Liver (tissue), 9 donors: Measurements from ENCODE around the gene NAGPA. TPM values are rescaled to one million over a fixed set of nuclear protein-coding genes. Genes with fewer than 3 reads are reported as not detected.
A peak's percentile ranks its signal among the peaks of the same experiment; 100 is the strongest.
"Not testable (repeated sequence)": the region's sequence is repeated elsewhere in the genome, so short reads cannot be mapped to it uniquely, and the experiment has no call there.

Source experiments
- DNase-seq: peaks from one replicate; pipeline ENCODE4 v3.0.0-alpha.2; 2017; ENCODE audit warnings: low spot score
- H3K27ac ChIP-seq, 2 donors: one replicate each; pipeline ENCODE4 v1.7.0; 2013; ENCODE audit warnings: inconsistent platforms in 2 of 2, low read length in 2 of 2, control low read depth in 1 of 2, low read depth in 1 of 2, mild to moderate bottlenecking in 1 of 2
- H3K27me3 ChIP-seq, 4 donors: one replicate each; pipeline versions ENCODE4 v1.6.1 to v1.7.0; 2013; ENCODE audit warnings: low read length in 3 of 4, inconsistent platforms in 1 of 4, mild to moderate bottlenecking in 1 of 4, moderate library complexity in 1 of 4; ENCODE audit not compliant: control insufficient read depth in 4 of 4, insufficient read depth in 4 of 4
- H3K36me3 ChIP-seq, 4 donors: one replicate each; pipeline versions ENCODE4 v1.6.1 to v1.7.0; 2013; ENCODE audit warnings: low read length in 3 of 4, mild to moderate bottlenecking in 3 of 4, low read depth in 1 of 4, moderate library complexity in 1 of 4; ENCODE audit not compliant: control insufficient read depth in 4 of 4, insufficient read depth in 3 of 4
- H3K4me1 ChIP-seq, 4 donors: one replicate each; pipeline versions ENCODE4 v1.6.1 to v1.7.0; 2013; ENCODE audit warnings: low read length in 3 of 4, mild to moderate bottlenecking in 3 of 4, moderate library complexity in 1 of 4; ENCODE audit not compliant: control insufficient read depth in 4 of 4, insufficient read depth in 4 of 4
- H3K4me3 ChIP-seq, 3 donors: one replicate each; pipeline versions ENCODE4 v1.6.1 to v1.7.0; 2013; ENCODE audit warnings: low read length in 3 of 3, control low read depth in 1 of 3, low read depth in 1 of 3, mild to moderate bottlenecking in 1 of 3
- H3K9ac ChIP-seq, 2 donors: one replicate each; pipeline ENCODE4 v1.7.0; 2013; ENCODE audit warnings: low read length in 2 of 2, mild to moderate bottlenecking in 2 of 2, moderate library complexity in 2 of 2, control low read depth in 1 of 2, low read depth in 1 of 2
- H3K9me3 ChIP-seq, 4 donors: one replicate each; pipeline versions ENCODE4 v1.6.1 to v1.7.0; 2013; ENCODE audit warnings: low read length in 3 of 4; ENCODE audit not compliant: control insufficient read depth in 4 of 4
- FOXA2 ChIP-seq: IDR thresholded peaks from 2 replicates; pipeline ENCODE4 v1.6.1; 2016; ENCODE audit warnings: antibody characterized with exemption
- GABPA ChIP-seq, 2 donors: IDR thresholded peaks in 1 of 2; conservative IDR thresholded peaks in 1 of 2; 2 replicates each; pipeline ENCODE4 v1.6.1; 2016; ENCODE audit warnings: antibody characterized with exemption in 2 of 2, mild to moderate bottlenecking in 1 of 2, moderate library complexity in 1 of 2
- HNF4A ChIP-seq, 2 donors: conservative IDR thresholded peaks; 2 replicates each; pipeline ENCODE4 v1.6.1; 2016; ENCODE audit warnings: antibody characterized with exemption in 2 of 2, mild to moderate bottlenecking in 2 of 2
- NR2F2 ChIP-seq: IDR thresholded peaks from 2 replicates; pipeline ENCODE4 v1.6.1; 2016; ENCODE audit warnings: antibody characterized with exemption
- RAD21 ChIP-seq, 2 donors: IDR thresholded peaks; 2 replicates each; pipeline ENCODE4 v1.6.1; 2016; ENCODE audit warnings: antibody characterized with exemption in 2 of 2, mild to moderate bottlenecking in 2 of 2
- RXRA ChIP-seq, 2 donors: IDR thresholded peaks; 2 replicates each; pipeline ENCODE4 v1.6.1; 2017 to 2018; ENCODE audit warnings: antibody characterized with exemption in 2 of 2, mild to moderate bottlenecking in 1 of 2
- SP1 ChIP-seq: IDR thresholded peaks from 2 replicates; pipeline ENCODE4 v1.6.1; 2018; ENCODE audit warnings: antibody characterized with exemption, mild to moderate bottlenecking
- TAF1 ChIP-seq: conservative IDR thresholded peaks from 2 replicates; pipeline ENCODE4 v1.6.1; 2016; ENCODE audit warnings: antibody characterized with exemption, mild to moderate bottlenecking
- WGBS: extraction: QIAGEN DNeasy Blood & Tissue Kit; methylation state at CpG from one replicate; pipeline ENCODE4 v1.1.7; 2013; 5-methylcytosine and 5-hydroxymethylcytosine counted together
- polyA plus RNA-seq, 2 donors: library from polyadenylated mRNA; stranded (reverse) in 1 of 2; unstranded in 1 of 2; fragments of 200-250 nt in 1 of 2; fragments of >200 nt in 1 of 2; fragmentation: Nextera tagmentation in 1 of 2; extraction: Ambion mirVana in 1 of 2; gene quantifications; one replicate each; pipeline versions ENCODE4 v1.2.1 to v1.2.3, GENCODE V29; 2013 to 2015
- total RNA-seq, 2 donors: library from RNA; depleted of rRNA; stranded (reverse); fragments of >200 nt; gene quantifications; one replicate each; pipeline ENCODE4 v1.2.3, GENCODE V29; 2014
- TF ChIP-seq, protein P1 (sequence below): IDR thresholded peaks from 2 replicates; pipeline ENCODE4 v1.6.1; 2016; ENCODE audit warnings: antibody characterized with exemption
- TF ChIP-seq, protein P2 (sequence below): IDR thresholded peaks from 2 replicates; pipeline ENCODE4 v1.6.1; 2016; ENCODE audit warnings: antibody characterized with exemption, mild to moderate bottlenecking
- TF ChIP-seq, protein P3 (sequence below): IDR thresholded peaks from 2 replicates; pipeline ENCODE4 v1.6.1; 2016; ENCODE audit warnings: antibody characterized with exemption
- TF ChIP-seq, protein P4 (sequence below): fragments of 150-350 bp; IDR thresholded peaks from 2 replicates; pipeline ENCODE4 v1.5.1; 2017; ENCODE audit warnings: improper control_type of control experiment, low read depth, low read length; ENCODE audit not compliant: missing input control
- donor health status: healthy.
- donor health status: healthy.
- donor health status: healthy.
- donor health status: healthy.
- donor health status: healthy.

The NAGPA gene
- total and polyA plus RNA-seq, 4 donors: 5.4 to 13.4 (median 10.7) TPM

DNA sequence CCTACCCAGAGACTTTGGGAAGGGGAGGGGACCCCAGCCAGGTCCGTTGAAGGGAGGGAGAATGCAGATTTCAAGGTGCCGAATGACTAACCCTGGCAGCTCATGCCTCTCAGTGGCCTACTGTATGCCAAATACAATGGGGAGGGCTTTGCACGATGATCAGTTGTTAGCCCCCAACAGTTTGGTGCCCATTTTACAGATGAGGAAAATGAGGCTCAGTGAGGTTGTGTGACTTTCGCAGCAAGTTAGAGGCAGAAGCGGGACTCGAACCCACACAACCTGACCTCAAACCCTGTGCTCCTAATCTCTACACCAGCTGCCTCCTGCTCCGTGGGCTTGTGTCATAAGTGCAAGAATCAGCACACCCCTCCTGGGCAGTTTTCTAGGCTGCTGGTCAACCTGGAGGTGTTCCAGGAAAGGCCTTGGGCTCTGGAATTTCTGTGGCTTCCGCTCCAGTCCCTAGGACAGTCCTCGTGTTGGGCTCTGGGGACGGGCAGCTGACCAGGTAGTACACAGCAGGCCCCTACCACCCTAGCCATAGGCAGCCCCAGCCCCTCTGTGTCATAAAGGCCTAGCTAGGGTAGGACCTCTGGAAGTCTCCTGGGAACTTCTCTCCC lies 11.9 kb upstream of the NAGPA start:
- H3K27me3 ChIP-seq: no peaks in the 10 kb centered on the region
- no peaks in the 10 kb centered on the region for H3K9me3 ChIP-seq
- no peaks in the 10 kb centered on the region for H3K4me1 ChIP-seq
- H3K36me3 ChIP-seq: no peaks in the 10 kb centered on the region
- TF ChIP-seq FOXA2 (no peak), TAF1 (no peak), GABPA (IDR thresholded peaks at IDR 0.05 in 1 of 2, conservative IDR thresholded peaks at IDR 0.05 in 1 of 2) (no peak), RAD21 (IDR thresholded peaks at IDR 0.05) (no peak), SP1 (no peak), NR2F2 (no peak), RXRA (IDR thresholded peaks at IDR 0.05) (no peak)
- TF ChIP-seq, protein P1, sequence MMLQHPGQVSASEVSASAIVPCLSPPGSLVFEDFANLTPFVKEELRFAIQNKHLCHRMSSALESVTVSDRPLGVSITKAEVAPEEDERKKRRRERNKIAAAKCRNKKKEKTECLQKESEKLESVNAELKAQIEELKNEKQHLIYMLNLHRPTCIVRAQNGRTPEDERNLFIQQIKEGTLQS: no peak
- TF ChIP-seq, protein P2, sequence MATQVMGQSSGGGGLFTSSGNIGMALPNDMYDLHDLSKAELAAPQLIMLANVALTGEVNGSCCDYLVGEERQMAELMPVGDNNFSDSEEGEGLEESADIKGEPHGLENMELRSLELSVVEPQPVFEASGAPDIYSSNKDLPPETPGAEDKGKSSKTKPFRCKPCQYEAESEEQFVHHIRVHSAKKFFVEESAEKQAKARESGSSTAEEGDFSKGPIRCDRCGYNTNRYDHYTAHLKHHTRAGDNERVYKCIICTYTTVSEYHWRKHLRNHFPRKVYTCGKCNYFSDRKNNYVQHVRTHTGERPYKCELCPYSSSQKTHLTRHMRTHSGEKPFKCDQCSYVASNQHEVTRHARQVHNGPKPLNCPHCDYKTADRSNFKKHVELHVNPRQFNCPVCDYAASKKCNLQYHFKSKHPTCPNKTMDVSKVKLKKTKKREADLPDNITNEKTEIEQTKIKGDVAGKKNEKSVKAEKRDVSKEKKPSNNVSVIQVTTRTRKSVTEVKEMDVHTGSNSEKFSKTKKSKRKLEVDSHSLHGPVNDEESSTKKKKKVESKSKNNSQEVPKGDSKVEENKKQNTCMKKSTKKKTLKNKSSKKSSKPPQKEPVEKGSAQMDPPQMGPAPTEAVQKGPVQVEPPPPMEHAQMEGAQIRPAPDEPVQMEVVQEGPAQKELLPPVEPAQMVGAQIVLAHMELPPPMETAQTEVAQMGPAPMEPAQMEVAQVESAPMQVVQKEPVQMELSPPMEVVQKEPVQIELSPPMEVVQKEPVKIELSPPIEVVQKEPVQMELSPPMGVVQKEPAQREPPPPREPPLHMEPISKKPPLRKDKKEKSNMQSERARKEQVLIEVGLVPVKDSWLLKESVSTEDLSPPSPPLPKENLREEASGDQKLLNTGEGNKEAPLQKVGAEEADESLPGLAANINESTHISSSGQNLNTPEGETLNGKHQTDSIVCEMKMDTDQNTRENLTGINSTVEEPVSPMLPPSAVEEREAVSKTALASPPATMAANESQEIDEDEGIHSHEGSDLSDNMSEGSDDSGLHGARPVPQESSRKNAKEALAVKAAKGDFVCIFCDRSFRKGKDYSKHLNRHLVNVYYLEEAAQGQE: no peak
- TF ChIP-seq, protein P3, sequence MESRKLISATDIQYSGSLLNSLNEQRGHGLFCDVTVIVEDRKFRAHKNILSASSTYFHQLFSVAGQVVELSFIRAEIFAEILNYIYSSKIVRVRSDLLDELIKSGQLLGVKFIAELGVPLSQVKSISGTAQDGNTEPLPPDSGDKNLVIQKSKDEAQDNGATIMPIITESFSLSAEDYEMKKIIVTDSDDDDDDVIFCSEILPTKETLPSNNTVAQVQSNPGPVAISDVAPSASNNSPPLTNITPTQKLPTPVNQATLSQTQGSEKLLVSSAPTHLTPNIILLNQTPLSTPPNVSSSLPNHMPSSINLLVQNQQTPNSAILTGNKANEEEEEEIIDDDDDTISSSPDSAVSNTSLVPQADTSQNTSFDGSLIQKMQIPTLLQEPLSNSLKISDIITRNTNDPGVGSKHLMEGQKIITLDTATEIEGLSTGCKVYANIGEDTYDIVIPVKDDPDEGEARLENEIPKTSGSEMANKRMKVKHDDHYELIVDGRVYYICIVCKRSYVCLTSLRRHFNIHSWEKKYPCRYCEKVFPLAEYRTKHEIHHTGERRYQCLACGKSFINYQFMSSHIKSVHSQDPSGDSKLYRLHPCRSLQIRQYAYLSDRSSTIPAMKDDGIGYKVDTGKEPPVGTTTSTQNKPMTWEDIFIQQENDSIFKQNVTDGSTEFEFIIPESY: no peak
- TF ChIP-seq, protein P4, sequence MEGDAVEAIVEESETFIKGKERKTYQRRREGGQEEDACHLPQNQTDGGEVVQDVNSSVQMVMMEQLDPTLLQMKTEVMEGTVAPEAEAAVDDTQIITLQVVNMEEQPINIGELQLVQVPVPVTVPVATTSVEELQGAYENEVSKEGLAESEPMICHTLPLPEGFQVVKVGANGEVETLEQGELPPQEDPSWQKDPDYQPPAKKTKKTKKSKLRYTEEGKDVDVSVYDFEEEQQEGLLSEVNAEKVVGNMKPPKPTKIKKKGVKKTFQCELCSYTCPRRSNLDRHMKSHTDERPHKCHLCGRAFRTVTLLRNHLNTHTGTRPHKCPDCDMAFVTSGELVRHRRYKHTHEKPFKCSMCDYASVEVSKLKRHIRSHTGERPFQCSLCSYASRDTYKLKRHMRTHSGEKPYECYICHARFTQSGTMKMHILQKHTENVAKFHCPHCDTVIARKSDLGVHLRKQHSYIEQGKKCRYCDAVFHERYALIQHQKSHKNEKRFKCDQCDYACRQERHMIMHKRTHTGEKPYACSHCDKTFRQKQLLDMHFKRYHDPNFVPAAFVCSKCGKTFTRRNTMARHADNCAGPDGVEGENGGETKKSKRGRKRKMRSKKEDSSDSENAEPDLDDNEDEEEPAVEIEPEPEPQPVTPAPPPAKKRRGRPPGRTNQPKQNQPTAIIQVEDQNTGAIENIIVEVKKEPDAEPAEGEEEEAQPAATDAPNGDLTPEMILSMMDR: no peak
- no peak overlapping the region for H3K4me3 ChIP-seq
- no peak for DNase-seq
- WGBS: 94% methylated on average over 10 of the region's 10 CpGs
- H3K9ac ChIP-seq: no peak overlapping the region
- H3K27ac ChIP-seq: no peak overlapping the region

DNA sequence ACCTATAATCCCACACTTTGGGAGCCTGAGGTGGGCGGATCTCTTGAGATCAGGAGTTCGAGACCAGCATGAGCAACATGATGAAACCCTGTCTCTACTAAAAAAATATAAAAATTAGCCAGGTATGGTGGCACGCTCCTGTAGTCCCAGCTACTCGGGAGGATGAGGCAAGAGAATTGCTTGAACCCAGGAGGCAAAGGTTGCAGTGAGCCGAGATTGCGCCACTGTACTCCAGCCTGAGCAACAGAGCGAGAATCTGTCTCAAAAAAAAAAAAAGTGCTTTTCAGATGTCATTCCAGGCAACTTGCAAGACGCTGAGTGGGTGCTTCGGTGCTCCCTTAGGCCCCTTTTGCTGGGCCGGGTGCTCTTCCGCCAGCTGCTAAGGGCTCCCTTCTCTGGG lies 10.8 kb upstream of the NAGPA start:
- H3K9ac ChIP-seq, H3K27me3 ChIP-seq, H3K36me3 ChIP-seq, H3K9me3 ChIP-seq, H3K4me1 ChIP-seq, DNase-seq, H3K27ac ChIP-seq, H3K4me3 ChIP-seq: not testable (repeated sequence)
- WGBS: 91% methylated on average over 11 of the region's 11 CpGs
- peak in 1 of 2 donors; percentile 29 for TF ChIP-seq HNF4A (conservative IDR thresholded peaks at IDR 0.05)
